NCI-H2196 treated with DMSO at 0.1 percent for 48 hours (cell line): ENCODE results near the gene DCC.

Experiments used
- DNase-seq: peaks from one replicate; lab custom pipeline; 2025; ENCODE audit not compliant: unreplicated experiment; lab: John Stamatoyannopoulos, UW

DCC gene

DNA sequence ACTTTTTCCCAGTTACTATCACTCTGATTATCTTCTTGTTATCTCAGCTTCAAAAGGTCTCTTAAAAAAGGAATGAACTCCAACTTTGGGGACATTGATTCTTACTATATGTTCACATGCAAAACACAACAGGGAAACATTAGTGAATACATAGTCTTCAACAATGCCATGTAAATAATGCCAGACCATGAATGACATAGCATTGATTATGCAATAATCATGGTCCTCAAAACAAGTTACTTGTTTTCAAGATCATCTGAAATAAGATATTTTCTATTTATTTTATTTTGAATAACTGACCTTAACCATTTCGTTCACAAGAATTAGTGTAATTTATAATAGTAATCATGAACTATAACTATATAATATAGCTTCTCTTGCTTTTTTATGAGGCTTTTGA, 982.2 kb downstream of the DCC start:
- DNase-seq, result no peak

DNA sequence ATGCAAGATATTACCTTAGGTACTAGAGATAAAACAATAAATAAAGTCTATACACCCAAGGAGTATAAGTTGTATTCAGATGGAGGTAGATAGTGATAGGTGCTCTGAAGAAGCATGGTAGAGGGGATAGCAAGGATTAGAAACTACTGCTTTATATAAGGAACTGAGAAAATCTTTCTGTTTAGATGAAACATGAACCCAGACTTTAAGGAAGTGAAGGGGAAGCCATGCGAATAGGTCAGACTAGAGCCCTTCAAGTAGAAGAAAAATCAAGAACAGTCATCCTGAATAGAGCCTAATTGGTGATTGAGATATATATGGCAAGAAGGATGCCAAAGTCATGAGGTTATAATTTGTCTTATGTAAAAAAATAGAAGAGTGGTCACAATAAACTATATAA, 984.4 kb downstream of the DCC start:
- DNase-seq, result no peak

DNA sequence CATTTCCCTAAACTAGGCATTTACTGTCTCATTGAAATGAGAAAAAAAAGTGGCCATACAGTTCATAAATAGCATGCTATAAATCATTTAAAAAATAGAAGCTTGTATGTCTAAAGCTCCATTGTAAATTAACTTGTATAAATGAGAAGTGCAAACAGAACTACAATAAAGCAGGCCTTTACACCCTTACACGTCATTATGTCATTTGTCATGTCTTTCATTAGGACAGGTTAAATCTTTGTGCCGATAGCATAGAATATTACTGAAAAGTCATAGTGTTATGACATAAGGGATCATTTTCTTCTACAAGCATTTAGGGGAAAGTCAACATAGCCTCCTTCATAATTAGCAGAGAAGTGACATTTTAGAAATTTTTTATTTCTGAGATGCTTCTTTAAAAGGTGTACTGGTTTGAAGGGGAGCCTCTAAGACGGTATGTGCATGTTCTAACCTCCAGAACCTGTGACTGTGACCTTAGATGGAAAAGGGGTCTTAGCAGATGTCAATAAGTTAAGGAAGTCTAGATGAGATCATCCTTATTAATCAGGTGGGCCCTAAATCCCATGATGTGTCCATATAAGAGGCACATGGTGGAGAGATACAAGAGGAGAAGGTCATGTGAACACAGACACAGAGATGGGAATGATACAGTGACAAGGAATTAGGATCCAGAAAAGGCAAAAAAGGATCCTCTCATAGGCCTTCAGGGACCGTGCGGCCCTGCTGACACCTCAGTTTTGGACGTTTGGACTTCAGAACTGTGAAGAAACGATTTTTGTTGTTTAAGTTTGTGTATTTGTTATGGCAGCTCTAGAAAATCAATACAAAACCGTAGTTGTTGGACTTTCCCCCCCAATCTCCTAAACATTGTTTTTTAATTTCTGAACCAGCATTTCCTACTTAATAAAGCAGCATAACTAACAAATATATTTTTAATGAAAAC, 1020.8 kb downstream of the DCC start:
- DNase-seq, result no peak

DNA sequence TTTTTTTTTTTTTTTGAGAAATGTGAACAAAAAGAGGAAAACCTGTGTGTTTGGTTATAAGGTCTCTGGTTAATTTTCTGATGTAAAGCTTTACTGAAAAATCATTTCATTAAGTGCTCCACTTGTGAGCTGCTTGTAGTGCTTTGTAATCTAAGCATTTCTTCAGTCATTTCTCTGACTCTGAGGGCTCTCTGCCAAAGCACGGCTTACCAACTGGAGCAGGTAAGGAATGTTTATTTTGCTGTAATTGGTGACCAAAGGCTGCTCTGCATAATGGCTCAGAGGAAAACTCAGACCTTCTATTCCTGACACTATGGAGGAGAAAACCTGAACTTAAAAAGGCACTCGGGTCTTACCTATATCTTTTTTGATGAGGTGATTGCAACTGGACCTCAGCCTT, 1035.6 kb downstream of the DCC start:
- no peak for DNase-seq

DNA sequence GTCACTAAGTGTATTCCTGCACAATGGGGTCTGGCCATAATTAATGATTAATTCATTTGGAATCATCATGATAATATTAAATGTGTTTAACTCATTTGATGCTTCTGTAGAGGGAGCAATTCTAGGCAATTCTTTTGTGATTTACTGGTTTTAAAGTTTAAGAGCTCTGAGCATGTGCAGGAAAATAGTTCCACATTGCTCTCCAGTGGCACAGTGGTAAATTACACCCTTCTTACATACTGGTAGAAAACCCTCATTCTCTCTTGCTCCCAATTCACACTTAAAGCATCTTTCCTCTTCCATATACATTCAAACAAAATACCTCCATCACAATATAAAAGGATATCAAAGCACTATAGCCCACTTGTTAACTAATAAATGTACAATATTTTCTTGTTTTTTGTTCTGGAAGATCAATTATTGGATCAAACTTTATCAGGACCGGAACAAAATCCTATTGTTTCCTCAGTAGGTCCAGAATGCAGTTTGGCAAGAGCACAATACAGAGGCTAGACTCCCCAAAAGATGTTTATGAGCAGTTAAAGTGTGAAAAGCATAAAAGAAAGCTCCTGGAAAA, 1040.2 kb downstream of the DCC start:
- no peak for DNase-seq

DNA sequence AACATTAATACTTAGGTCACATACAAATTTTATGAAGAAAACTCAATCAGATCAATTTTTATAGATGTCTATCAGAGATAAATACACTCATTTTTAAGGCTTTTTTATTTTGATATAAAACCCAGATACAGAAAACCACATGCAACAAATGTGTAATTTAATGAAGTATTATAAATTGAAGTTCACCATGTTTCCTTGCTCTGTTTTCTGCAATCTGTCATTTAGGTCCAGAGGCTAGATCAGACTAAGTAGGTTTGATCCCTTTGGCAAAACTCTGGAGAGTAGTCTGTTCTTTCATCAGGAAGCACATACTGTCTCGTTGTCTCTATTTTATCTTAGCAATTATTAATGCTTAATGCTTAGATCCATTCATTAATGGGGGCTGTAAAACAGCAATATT, 1042.9 kb downstream of the DCC start:
- no peak for DNase-seq

DNA sequence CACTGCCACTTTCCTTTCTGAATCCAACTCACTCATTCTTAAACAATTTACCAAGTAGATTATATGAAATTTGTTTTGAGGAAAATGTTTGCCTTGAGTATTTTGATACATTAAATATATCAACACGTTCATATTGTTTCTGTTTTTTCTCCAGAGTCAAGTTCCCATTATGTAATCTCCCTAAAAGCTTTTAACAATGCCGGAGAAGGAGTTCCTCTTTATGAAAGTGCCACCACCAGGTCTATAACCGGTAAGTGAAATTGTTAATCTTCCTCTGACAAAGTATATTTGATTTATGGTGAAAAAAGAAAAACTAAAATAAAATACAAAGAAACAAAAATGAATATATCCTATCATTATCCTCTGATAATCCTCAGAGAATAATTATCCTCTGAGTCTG, 1045.9 kb downstream of the DCC start:
- no peak for DNase-seq

DNA sequence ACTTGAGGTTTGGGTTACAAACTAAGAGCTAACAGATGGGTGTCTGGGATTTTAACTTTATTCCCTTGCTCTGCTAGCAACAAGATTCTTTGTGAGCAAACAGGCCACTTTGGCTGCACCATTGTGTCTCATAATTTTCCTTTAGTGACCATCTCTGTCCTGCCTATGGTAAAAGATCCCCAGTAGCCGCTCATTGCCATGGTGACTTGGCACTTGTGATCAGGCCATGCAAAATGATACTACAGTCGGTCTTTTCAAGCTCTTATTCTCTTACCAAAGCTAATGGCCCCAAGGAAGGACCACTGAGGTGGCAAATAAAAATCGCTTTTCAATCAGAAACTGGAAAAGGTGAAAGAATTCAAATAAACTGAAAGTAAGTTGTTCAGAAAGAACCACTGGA, 1047.6 kb downstream of the DCC start:
- no peak for DNase-seq

DNA sequence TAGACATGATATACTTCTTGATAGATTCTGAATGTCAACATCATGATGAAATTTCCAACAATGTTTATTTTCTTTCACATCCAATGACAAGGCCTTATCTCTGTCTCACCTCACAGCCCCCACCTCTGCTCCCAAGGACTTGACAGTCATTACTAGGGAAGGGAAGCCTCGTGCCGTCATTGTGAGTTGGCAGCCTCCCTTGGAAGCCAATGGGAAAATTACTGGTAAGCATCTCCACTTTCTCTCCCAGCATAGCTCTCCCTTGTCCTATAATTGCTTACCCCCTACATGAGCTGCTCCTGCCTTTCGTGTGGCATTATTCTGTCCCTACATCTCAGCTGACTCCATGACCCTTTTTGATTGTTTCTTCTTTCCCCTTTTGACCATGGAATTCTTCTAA, 1062.7 kb downstream of the DCC start:
- no peak for DNase-seq

DNA sequence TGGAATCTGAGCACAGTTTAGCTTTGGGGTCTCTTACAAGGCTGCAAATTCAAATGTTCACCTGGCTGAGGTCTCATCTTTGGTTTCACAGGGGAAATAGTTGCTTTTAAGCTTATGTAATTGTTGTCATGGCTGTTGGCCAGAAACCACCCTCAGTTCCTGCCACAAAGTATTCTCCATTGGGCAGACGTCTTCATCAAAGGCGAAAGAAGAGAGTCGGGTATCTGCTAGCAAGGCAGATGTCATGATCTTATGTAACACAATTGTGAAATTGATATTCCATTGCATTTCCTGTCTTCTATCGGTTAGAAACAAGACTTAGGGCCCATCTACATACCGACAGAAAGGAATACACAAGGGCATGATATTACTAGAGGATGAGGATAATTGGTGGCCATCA, 1068.3 kb downstream of the DCC start:
- no peak for DNase-seq

DNA sequence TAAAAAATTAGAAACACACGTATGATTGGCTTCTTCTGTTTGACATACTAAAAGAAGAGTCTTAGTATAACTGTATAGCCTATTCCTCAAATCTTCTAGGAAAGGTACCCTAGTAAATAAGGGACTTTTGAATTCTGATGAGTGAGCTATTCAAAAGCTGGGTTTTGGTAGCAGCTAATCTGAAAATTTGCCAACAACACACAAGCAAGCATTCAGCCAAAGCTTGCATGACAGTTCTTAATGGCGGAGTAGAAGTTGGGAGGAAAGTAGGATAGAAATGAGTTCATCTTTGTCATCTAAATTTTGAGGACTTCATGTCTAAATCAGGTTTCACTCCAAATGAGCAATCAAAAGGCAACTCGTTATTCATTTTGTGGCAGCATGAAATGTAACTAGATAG, 1071.5 kb downstream of the DCC start:
- no peak for DNase-seq

DNA sequence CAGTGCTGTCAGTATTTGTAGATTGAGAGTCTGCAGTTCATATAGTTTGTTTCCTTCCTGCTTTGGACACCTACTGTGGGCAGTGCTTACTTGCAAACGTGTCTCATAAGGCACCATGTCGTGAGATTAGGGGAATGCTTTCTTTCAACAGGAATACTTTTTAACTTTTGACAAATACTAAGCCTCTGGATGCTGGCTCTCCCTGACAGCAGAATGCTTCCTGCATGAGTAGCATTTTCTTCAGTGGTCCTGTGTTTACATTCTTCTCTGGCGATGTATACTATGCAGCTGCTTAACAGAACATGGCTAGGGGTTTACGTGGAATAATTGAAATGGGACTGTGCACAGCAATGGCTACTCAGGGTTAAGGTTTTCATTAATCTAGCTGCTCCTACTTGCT, 1077.0 kb downstream of the DCC start:
- no peak for DNase-seq

DNA sequence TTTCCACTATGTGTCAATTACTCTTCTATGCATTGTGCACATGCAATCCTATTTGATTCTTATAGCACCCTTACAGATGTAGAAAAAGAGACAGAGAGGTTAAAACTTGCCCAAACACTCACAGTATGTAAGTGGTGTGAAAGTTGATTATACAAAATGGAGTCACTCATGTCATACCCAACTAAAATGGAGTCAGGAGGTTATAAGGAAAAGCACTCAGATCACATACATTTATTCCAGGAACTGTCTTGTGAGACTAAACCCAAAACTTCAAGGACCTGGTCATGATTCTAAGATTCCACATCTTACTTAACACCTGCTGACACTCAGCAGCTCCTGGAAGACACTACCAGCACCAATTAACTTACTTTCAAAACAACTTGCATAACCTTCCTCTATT, 1081.9 kb downstream of the DCC start:
- DNase-seq, result no peak

DNA sequence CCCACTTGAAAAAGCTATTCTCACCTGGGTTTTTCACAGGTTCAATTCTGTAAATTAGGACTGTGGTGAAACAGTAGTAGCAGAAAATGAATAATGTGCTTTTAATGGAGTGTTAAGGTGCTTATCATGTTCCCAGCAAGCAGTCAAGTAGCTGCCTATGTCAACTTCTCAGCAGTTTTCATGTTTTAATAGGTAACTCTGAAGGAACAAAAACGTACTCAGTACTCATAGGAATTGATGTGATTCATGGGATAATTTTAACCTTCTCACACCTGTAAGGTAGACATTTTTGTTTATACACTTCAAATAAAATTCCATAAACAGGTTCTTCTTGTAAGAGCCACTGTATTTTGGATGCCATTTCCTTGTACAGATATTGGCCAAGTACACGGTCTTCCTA, 1082.9 kb downstream of the DCC start:
- DNase-seq, result no peak

DNA sequence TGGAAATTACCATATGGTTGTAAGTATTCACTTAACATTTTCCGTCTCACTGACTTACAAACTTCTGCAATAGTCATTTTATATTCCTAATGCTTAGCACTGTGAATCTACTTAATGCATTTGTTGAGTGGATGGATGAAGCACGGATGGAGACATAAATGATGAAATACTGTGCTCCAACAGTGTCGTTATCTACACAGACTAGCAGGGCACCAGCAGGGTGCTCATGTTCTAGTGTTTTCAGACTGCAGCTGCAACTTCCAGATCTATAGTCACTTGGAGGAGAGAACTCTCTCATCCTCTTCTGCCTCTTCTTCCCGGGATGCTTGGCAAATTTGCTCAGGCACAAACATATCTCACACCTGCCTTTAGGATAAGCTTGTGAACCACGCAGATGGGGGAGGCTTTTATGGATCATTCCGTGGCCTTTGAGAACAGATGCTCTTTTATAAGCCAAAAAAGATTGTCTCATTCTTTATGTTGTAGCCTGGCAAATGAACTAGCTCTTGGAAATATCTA, 1086.7 kb downstream of the DCC start:
- no peak for DNase-seq

DNA sequence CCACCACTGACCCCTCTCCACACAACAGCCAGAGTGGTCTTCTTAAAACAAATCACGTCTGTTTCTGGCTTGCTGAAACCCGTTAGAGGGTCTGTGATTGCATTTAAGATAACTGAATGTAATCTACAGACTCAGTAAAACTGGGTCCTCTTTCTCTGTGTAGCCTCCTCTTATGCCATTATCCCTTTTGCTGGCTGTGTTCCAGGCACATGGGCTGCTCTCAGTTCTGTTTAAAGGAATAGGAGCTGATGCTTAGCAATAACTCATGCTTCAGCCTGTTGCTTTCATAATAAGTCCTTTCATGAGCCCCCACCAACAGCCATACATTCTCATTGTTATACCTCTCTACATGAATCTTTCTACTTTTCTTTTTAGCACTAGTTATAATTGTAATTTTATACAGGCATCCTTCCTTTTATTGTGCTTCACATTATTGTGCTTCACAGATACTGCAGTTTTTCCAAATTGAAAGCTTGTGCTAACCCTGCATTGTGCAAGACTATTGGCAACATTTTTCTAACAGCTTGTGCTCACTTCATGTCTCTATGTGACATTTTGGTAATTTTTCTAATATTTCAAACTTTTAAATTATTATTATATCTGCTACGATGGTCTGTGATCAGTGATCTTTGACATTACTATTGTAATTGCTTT, 1101.9 kb downstream of the DCC start:
- no peak for DNase-seq

DNA sequence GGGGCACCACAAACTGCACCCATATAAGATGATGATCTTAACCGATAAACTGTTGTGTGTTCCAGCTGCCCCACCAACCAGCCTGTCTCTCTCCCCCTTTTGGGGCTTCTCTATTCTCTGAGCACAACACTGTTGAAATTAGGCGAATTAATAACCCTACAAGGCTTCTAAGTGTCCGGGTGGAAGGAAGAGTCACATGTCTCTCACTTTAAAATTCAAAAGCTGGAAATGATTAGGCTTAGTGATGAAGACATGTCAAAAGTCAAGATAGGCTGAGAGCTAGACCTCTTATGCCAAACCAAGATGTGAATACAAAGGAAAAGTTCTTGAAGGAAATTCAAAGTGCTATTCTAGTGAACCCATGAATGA, 1102.4 kb downstream of the DCC start:
- no peak for DNase-seq

DNA sequence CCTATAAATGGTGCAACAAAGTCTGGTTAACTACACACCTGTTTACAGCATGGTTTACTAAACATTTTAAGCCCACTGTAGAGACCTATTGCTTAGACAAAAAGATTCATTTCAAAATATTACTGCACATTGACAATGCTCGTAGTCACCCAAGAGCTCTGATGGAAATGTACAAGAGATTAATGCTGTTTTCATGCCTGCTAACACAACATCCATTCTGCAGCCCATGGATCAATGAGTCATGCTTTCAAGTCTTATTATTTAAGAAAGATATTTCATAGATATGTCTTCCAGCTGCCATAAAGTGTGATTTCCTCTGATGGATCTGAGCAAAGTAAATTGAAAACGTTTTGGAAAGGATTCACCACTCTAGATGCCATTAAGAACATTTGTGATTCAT, 1103.3 kb downstream of the DCC start:
- no peak for DNase-seq

DNA sequence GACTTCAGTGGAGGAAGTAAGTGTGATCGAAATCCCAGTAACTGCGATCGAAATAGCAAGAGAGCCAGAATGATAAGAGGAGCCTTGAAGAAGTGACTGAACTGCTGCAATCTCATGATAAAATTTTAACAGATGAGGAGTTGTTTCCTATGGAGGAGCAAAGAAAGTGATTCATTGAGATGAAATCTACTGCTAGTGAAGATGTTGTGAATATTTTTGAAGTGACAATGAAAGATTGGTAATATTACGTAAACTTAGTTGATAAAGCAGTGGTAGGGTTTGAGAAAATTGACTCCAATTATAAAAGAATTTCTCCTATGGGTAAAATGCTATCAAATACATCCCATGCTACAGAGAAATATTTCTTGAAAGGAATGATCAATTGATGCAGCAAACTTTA, 1103.8 kb downstream of the DCC start:
- DNase-seq, result no peak

DNA sequence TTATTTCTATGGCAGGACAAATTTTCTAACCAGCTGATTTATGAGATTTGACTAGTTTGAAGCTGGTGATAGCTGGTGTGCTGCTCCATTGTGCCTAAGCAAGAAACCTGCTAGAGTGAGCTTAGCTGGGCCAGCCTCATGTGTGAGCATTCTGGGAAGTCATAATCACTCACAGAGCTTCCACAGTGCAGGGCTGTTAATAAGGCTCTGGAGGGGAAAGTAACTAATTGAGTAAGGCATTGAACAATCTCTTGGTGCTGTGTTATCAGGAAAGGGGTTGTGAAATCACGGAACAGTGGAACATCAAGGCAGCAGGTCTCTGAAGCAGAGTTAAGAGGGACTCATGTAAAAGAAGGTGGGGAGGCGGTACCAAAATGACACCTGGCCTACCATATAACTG, 1111.9 kb downstream of the DCC start:
- no peak for DNase-seq

DNA sequence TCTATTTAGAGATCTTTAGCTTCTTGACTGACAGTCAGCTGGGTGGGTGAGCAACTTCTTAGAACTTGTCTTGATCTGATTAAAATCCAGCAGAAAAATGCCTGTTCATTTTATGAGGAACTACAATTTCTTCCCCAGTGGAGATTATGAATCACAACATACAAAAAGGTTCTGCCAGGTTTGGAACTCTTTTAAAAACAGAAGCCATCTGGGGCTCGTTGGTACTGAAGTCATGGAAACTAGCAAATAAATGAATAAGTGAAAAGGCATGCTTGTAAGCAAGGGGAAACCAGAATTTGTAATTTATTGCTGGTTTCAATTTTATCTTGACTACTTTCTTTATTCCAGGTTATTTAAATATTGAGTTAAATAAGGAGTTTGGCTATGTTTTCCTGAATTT, 1117.1 kb downstream of the DCC start:
- no peak for DNase-seq

DNA sequence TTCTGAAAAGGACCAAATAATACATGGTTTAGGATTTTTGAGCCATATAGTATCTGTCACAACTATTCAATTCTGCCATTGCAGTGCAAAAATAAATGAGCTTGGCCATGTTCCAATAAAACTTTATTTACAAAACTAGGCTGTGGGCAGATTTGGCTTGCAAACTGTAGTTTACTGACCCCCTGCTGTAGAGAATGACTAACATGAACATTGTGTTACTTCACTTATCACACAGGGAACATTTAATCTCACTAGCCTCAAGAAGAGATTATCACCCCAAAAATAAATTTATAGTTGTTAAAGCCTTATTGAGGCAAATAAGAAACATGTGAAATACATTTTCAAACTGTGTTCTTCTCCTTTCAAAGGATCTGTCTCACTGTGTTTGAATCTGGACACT, 1118.3 kb downstream of the DCC start:
- no peak for DNase-seq
